SJSA1 (cell line): ENCODE results near the gene CCL17. TPM values are rescaled to one million over a fixed set of nuclear protein-coding genes. Genes with fewer than 3 reads are reported as not detected.

Experiments used
- DNase-seq, 2 experiments: peaks; one replicate each; pipeline ENCODE4 v3.0.0-alpha.2; 2015 to 2020; ENCODE audit warnings: low spot score in 2 of 2, low read depth in 1 of 2
- H3K27ac ChIP-seq: fragments of 250-450 bp; sonication (Bioruptor Pico); 2 replicates; pipeline ENCODE4 v1.5.1; 2020; ENCODE audit warnings: mild to moderate bottlenecking, moderate library complexity
- H3K27me3 ChIP-seq: fragments of 250-450 bp; sonication (Bioruptor Pico); replicated peaks from 2 replicates; pipeline ENCODE4 v1.5.1; 2020; ENCODE audit warnings: mild to moderate bottlenecking, moderate library complexity
- H3K36me3 ChIP-seq: fragments of 250-450 bp; sonication (Bioruptor Pico); 2 replicates; pipeline ENCODE4 v1.5.1; 2020; ENCODE audit warnings: mild to moderate bottlenecking
- H3K4me1 ChIP-seq: fragments of 250-450 bp; sonication (Bioruptor Pico); replicated peaks from 2 replicates; pipeline ENCODE4 v1.6.1; 2021; ENCODE audit warnings: mild to moderate bottlenecking
- H3K4me3 ChIP-seq: fragments of 250-450 bp; sonication (Bioruptor Pico); 2 replicates; pipeline ENCODE4 v1.5.1; 2020; ENCODE audit warnings: mild to moderate bottlenecking
- H3K9me3 ChIP-seq: fragments of 250-450 bp; sonication (Bioruptor Pico); replicated peaks from 2 replicates; pipeline ENCODE4 v1.5.1; 2020; ENCODE audit warnings: mild to moderate bottlenecking
- total RNA-seq: library from RNA; depleted of rRNA; stranded (reverse); fragments of >200 nt; shearing (Covaris generic); gene quantifications from 2 replicates; pipeline ENCODE4 v1.2.3, GENCODE V29; 2014

The CCL17 gene
- total RNA-seq, 1 experiment from 2014 or later = not detected

DNA sequence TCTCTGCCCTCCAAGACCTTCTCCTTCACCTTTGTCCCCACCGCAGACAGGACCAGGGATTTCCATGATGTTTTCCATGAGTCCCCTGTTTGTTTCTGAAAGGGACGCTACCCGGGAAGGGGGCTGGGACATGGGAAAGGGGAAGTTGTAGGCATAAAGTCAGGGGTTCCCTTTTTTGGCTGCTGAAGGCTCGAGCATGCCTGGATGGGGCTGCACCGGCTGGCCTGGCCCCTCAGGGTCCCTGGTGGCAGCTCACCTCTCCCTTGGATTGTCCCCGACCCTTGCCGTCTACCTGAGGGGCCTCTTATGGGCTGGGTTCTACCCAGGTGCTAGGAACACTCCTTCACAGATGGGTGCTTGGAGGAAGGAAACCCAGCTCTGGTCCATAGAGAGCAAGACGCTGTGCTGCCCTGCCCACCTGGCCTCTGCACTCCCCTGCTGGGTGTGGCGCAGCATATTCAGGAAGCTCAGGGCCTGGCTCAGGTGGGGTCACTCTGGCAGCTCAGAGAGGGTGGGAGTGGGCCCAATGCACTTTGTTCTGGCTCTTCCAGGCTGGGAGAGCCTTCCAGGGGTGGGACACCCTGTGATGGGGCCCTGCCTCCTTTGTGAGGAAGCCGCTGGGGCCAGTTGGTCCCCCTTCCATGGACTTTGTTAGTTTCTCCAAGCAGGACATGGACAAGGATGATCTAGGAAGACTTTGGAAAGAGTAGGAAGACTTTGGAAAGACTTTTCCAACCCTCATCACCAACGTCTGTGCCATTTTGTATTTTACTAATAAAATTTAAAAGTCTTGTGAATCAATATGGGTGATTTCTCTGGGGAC, 20.1 kb upstream of the CCL17 start:
- no peak overlapping the region for H3K27ac ChIP-seq
- no peaks in the 10 kb centered on the region for H3K27me3 ChIP-seq
- no peaks in the 10 kb centered on the region for H3K9me3 ChIP-seq
- H3K4me1 ChIP-seq = peaks cover 25% of the 10 kb centered on the region
- H3K4me3 ChIP-seq = no peak overlapping the region
- no peaks in the 10 kb centered on the region for H3K36me3 ChIP-seq
- no peak for DNase-seq

DNA sequence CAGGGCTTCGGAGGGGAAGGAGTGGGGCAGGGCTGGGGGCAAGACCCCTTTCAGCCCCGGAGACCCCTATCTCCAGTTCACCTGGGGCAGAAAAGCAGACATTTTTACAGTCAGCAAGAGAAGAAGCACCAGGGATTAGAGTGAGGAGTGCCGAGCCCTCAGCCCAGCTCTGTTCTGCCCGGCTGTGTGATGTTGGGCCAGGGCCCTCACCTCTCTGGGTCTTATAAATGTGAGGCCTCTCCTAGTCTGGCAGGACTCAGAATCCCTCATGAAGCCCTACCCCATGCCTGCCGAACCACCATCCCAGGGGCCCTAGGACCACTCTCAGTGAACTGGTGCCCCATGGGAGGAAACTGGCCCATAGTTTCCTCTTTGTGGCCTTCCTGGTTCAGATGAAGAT, 19.5 kb upstream of the CCL17 start:
- no peak overlapping the region for H3K27ac ChIP-seq
- no peaks in the 10 kb centered on the region for H3K9me3 ChIP-seq
- DNase-seq = no peak
- no peaks in the 10 kb centered on the region for H3K27me3 ChIP-seq
- H3K36me3 ChIP-seq = no peaks in the 10 kb centered on the region
- no peak overlapping the region for H3K4me3 ChIP-seq
- H3K4me1 ChIP-seq = peaks cover 25% of the 10 kb centered on the region

DNA sequence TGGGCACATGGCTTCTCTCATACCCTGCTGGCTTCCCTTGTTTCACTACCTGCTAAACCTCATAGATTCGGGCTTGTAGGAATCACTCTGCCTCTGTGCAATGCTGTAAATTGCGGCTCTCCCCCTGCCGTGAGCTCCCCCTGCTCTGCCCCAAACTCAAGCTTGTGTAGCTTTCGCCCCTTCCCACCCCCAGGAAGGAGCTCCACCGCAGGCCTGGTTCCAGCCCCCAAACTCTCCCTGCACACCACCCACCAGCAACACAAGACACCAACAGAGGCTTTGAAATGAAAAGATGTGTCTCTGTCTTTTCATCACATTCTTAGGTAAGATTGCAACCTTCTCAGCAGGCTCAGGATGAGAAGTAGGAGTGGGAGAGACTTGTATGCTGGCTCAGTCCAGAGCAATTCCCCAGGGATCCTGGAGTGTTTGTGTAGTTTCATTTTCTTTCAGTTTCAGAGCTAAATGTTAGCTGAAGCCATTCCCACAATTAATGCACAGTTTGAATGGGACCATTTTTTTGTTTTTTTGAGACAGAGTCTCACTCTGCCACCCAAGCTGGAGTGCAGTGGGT, 18.1 kb upstream of the CCL17 start:
- no peak overlapping the region for H3K27ac ChIP-seq
- no peaks in the 10 kb centered on the region for H3K27me3 ChIP-seq
- H3K4me3 ChIP-seq = no peak overlapping the region
- H3K36me3 ChIP-seq = no peaks in the 10 kb centered on the region
- peaks cover 25% of the 10 kb centered on the region for H3K4me1 ChIP-seq
- peak in 1 of 2 experiments; percentile 38 for DNase-seq
- no peaks in the 10 kb centered on the region for H3K9me3 ChIP-seq

DNA sequence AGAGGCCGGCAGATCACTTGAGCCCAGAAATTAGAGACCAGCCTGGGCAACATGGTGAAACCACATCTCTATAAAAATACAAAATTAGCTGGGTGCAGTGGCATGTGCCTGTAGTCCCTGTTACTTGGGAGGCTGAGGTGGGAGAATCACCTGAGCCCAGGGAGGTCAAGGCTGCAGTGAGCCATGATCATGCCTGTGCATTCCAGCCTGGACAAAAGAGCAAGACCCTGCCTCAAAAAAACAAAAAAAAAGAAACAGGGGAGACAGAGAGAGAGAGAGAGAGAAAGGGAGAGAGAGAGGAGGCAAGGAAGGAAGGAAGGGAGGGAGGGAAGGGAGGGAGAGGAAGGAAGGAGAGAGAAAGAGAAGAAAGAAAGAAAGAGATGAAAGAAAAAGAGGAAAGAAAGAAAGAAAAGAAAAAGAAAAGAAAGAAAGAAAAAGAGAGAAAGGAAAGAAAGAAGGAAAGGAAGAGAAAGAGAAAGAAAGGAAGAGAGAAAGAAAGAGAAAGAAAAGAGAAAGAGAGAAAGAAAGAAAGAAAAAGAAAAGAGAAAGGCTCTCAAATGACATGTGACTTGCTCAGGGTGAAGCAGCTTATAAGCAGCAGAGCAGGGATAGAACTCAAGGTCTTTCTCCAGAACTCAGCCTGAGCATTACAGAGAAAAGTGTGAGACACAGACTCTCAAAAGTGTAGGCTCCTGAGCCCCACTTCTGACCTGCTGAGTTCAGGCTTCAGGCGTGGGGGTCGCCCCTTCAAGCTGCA, 16.8 kb upstream of the CCL17 start:
- H3K4me1 ChIP-seq = peaks cover 25% of the 10 kb centered on the region
- no peaks in the 10 kb centered on the region for H3K36me3 ChIP-seq
- no peak overlapping the region for H3K4me3 ChIP-seq
- H3K27me3 ChIP-seq = no peaks in the 10 kb centered on the region
- H3K27ac ChIP-seq = no peak overlapping the region
- no peaks in the 10 kb centered on the region for H3K9me3 ChIP-seq
- no peak for DNase-seq

DNA sequence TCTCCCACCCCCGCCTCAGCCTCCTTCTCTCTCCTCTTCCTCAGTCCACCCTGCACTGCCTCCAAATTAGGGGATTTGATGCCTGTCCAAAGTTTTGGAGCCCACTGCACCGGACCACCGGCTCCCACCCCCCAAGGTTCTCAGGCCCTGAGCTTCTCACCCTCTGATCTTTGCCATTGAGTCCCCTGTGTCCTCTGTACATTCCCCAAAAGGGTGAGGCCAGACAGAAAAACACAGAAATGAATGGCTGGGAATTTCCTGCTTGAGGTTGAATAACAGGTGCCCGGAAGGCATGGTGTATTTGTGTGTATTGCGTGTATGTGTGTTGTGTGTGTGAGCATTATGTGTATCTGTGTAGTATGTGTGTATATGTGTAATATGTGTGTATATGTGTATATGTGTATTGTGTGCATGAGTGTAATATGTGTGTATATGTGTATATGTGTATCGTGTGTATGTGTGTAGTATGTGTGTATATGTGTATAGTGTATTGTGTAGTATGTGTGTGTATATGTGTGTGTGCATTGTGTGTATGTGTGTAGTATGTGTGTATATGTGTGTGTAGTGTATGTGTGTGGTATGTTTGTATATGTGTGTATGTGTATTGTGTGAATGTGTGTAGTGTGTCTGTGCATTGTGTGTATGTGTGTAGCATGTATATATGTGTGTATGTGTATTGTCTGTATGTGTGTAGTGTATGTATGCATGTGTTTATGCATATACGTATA, 16.0 kb upstream of the CCL17 start:
- Histone ChIP-seq H3K27ac (no peak overlapping the region), H3K4me3 (no peak overlapping the region), H3K4me1 (peaks cover 24% of the 10 kb centered on the region), H3K36me3 (no peaks in the 10 kb centered on the region), H3K27me3 (no peaks in the 10 kb centered on the region), H3K9me3 (no peaks in the 10 kb centered on the region)
- no peak for DNase-seq

DNA sequence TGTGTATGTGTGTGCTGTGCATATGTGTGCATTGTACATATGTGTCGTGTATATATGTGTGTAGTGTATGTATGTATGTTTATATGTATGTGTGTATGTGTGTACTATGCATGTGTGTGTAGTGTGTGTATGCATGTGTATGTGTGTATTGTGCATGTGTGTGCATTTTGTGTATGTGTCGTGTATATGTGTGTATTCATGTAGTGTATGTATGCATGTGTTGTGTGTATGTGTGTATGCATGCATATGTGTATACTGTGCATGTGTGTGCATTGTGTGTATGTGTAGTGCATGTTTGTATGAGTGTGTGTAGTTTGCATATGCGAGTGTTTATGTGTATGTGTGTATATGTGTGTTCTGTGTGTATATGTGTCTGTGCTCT, 15.5 kb upstream of the CCL17 start:
- Histone ChIP-seq H3K4me3 (no peak overlapping the region), H3K27me3 (no peaks in the 10 kb centered on the region), H3K27ac (no peak overlapping the region), H3K36me3 (no peaks in the 10 kb centered on the region), H3K4me1 (peaks cover 19% of the 10 kb centered on the region), H3K9me3 (no peaks in the 10 kb centered on the region)
- DNase-seq = no peak

DNA sequence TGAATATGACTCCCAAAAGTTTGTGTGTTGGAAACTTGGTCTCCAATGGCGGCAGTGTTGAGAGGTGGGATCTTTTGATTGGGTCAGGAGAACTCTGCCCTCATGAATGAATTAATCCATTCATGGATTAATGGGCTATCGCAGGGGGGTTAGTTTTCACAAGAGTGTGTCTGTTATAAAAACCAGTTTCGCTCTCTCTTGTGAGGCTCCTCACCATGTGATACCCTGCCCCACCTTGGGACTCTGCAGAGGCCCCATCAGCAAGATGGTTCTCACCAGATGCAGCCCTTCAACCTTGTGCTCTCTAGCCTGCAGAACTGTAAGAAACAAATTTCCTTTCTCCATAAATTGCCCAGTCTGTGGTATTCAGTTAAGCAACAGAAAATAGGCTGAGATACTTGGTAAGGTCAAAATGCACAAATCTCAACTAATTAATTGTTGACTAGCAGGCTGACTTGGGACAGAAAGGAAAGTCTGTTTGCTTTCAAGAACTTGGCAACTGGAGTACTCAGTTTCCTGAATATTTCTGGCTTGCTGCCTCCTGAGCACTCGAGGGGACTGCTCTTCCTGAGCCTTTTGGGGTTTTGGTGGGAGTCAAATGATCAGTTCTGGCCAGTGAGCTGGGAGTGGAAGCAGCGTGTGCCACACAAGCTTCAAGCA, 13.8 kb upstream of the CCL17 start:
- no peak overlapping the region for H3K27ac ChIP-seq
- H3K4me3 ChIP-seq = no peak overlapping the region
- H3K36me3 ChIP-seq = no peaks in the 10 kb centered on the region
- H3K27me3 ChIP-seq = no peaks in the 10 kb centered on the region
- DNase-seq = no peak
- no peaks in the 10 kb centered on the region; the same call in 1 of the 2 replicates for H3K9me3 ChIP-seq
- peaks cover 18% of the 10 kb centered on the region for H3K4me1 ChIP-seq

DNA sequence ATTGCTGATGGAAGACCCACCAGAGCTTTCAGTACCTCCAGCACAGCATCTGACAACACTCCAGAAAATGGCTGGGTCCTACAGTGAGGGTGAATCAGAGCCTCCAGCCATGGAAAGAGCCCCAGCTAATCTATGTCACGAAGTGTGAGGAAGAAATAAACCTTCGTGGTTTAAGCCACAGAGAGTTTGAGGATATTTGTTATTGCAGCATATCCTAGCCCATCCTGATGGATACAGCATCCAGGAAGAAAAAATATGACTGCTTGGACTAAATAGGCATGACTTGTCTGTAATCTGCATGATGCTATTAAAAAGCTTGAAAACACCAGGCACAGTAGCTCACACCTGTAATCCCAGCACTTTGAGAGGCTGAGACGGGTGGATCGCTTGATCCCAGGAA, 13.3 kb upstream of the CCL17 start:
- DNase-seq = no peak
- no peaks in the 10 kb centered on the region for H3K36me3 ChIP-seq
- no peaks in the 10 kb centered on the region for H3K27me3 ChIP-seq
- H3K27ac ChIP-seq = no peak overlapping the region
- H3K9me3 ChIP-seq = no peaks in the 10 kb centered on the region; the same call in 1 of the 2 replicates
- H3K4me1 ChIP-seq = peaks cover 15% of the 10 kb centered on the region
- no peak overlapping the region for H3K4me3 ChIP-seq

DNA sequence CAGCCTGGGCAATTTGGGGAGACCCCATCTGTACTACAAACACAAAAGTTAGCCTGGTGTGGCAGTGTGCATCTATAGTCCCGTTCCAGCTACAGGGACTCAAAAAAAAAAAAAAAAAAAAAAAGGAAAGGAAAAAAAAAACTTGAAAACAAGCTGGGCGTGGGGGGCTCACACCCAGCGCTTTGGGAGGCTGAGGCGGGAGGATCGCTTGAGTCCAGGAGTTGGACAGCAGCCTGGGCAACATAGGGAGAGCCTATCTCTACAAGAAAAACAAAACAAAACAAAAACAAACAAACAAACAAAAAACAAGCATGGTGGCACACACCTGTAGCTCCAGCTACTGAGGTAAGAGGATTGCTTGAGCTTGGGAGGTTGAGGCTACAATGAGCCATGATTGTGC, 12.9 kb upstream of the CCL17 start:
- Histone ChIP-seq H3K4me1 (peaks cover 11% of the 10 kb centered on the region), H3K4me3 (no peak overlapping the region), H3K27me3 (no peaks in the 10 kb centered on the region), H3K9me3 (no peaks in the 10 kb centered on the region; the same call in 1 of the 2 replicates), H3K36me3 (no peaks in the 10 kb centered on the region), H3K27ac (no peak overlapping the region)
- DNase-seq = no peak

DNA sequence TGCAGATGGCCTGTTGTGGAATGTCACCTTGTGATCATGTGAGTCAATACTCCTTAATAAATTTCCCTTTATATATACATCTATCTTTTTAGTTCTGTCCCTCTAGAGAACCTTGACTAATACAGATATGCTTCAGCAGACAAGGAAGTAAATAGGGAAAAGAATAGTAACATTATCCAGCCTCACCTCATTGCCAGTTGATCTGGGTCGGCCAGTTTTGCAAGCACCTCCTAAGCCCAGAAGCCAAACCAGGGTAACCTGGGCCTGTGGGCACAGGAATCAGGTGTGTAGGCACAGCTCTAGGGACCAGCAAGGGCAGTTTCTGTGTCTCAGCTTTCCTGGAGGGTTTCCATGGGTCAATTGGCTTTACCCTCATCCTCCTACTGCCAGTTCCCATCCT, 11.9 kb upstream of the CCL17 start:
- no peak for DNase-seq
- Histone ChIP-seq H3K27me3 (no peaks in the 10 kb centered on the region), H3K4me1 (peaks cover 3% of the 10 kb centered on the region; the same call in 1 of the 2 replicates), H3K9me3 (no peaks in the 10 kb centered on the region; the same call in 1 of the 2 replicates), H3K4me3 (no peak overlapping the region), H3K36me3 (no peaks in the 10 kb centered on the region), H3K27ac (no peak overlapping the region)

DNA sequence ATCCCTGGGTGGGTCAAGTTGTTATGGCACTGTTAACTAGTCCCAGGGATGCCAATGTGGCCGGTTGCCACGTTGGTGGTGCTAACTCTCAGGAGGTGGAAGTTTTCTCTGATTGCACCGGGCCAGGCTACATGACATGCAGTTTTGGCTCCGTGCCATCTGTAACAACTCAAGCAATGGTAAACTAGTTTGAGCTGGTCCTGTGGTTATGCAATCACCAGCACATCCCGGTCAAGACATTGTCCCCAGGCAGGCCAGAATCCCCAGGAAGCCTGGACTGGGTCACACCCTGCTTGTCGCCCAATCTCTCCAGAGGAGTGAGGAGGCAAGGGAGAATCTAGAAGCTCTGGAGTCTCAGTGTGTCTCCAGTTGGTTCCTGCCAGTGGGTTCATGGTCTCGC, 10.1 kb upstream of the CCL17 start:
- DNase-seq = no peak
- H3K4me1 ChIP-seq = 0 out of 2 replicates have a peak, but pooled peaks cover 3% of the 10 kb centered on the region
- H3K9me3 ChIP-seq = no peaks in the 10 kb centered on the region; the same call in 1 of the 2 replicates
- H3K27ac ChIP-seq = no peak overlapping the region
- H3K36me3 ChIP-seq = no peaks in the 10 kb centered on the region
- H3K4me3 ChIP-seq = no peak overlapping the region
- H3K27me3 ChIP-seq = no peaks in the 10 kb centered on the region

DNA sequence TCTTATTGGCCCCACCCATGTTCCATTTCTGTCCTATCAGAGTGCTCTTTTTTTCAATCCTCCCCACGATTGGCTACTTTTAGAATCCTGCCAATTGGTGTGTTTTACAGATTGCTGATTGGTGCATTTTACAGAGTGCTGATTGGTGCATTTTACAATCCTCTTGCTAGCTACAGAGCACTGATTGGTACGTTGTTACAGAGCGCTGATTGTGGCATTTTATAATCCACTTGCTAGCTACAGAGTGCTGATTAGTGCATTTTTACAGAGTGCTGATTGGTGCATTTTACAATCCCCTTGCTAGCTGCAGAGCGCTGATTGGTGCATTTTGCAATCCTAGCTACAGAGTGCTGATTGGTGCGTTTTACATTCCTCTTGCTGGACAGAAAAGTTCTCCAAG, 9.5 kb upstream of the CCL17 start:
- no peak overlapping the region for H3K27ac ChIP-seq
- H3K9me3 ChIP-seq = no peaks in the 10 kb centered on the region; the same call in 1 of the 2 replicates
- DNase-seq = no peak
- no peaks in the 10 kb centered on the region for H3K27me3 ChIP-seq
- 0 out of 2 replicates have a peak, but pooled peaks cover 3% of the 10 kb centered on the region for H3K4me1 ChIP-seq
- no peaks in the 10 kb centered on the region for H3K36me3 ChIP-seq
- H3K4me3 ChIP-seq = no peak overlapping the region

DNA sequence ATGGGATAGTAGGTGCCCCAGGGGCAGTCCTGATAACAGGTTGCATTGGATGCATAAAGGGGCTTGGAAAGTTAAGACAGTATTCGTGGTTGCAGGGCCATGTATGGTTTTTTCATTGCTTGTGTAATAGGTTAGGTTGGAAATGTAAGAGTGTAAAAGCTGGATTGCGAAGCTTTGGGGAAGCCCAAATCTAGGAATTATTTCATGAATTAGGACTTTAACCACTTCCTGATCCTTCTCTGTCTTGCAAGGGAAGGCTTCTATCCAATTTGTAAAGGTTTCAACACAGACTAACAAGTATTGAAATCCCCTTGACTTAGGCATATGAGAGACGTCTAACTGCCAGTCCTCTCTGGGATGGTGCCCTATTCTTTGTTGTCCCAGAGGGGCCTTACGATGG, 7.8 kb upstream of the CCL17 start:
- Histone ChIP-seq H3K27ac (no peak overlapping the region), H3K36me3 (no peaks in the 10 kb centered on the region), H3K4me3 (no peak overlapping the region), H3K4me1 (0 out of 2 replicates have a peak, but pooled peaks cover 3% of the 10 kb centered on the region), H3K9me3 (no peaks in the 10 kb centered on the region; the same call in 1 of the 2 replicates), H3K27me3 (no peaks in the 10 kb centered on the region)
- DNase-seq = no peak
